UCSD-AML1 (cell line): ENCODE results near the gene TMEM179.
"Not testable (repeated sequence)": the region's sequence is repeated elsewhere in the genome, so short reads cannot be mapped to it uniquely, and the experiment has no call there.

Experiments used
- DNase-seq: peaks from one replicate; lab custom pipeline; 2025; ENCODE audit not compliant: unreplicated experiment; lab: John Stamatoyannopoulos, UW

Gene TMEM179

DNA sequence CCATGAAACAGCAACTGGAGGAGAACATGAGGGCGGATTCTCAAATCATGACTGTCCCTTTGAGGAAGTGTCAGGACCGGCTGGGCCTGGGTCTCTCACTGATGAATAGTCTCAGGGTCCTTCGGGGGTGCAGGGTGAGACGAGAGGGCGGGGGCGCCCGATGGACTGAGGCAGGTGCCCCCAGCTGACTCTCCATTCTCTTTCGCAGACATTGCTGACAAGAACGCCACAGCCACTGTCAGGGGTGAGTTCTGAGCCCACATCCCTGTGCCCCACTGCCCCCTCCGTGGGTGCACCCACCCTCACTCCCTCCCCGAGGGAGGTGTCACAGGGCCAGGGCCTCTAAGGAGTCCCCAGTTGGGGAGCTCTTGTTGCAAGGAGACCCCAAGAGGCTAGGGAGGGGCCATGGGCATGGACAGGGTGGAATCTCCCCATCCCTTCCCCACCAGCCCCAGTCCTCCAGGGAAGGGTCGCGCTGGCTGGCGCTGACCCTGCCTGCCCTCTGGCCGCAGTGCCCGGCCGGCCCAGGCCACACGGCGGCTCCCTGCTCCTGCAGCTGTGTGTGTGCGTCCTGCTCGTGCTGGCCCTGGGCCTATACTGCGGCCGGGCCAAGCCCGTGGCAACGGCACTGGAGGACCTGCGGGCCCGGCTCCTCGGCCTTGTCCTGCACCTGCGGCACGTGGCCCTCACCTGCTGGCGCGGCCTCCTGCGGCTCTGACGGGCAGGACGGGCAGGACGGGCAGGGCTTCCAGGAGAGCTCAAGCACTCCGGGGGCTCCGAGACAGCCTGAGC, 16.3 kb downstream of the TMEM179 start:
- no peak for DNase-seq

DNA sequence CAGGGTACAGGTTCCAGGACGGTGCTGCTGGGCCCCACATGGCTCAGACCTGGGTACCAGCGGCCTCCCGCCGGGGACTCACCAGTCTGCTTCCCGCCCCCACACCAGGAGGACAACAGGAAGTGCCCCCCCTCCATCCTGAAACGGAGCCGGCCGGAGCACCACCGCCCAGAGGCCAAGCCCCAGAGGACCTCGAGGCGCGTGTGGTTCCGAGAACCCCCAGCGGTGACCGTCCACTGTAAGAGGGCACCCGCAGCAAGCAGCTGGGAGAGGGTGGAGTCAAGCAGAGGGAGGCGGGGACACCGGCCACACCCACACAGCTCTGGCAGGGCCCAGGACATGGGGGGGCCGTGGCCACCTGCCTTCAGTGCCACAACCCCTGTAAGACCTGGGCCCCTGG, 16.9 kb downstream of the TMEM179 start:
- DNase-seq: no peak

DNA sequence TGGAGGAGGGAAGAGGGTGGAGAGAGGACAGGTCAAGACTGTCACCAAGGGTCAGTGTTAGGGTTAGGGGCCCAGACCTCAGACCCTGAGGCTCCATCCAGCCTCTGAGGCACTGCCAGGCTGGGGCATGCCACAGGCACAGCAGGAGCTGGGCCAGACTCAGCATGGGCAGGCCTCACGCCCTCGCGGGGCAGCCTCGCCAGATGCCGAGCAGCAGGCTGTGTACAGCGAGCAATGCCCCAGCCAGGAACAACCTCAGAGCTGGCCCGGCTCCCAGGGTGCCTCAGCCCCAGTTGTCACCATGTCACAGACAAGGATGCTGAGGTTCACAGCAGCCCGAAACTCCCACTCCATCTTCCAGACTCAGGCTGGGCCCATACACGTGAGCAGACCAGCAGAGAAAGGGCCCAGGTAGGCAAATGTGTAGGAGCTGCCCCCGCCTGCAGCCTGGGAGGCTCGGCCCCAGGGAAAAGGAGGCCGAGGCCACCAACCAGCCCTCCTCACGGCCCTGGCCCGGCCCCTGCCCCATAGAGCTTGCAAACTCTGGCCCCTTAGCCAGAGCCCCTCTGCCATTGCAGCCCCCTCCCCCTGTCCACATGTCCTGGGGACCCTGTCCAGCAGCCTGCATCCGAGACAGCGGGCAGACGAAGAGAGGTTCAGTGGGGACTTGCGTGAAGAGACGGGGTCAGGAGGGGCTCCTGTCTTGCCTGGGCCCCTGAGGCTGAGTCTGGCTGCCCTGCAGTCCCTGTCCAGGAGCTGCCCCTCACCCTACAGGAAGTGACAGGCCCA, 17.5 kb downstream of the TMEM179 start:
- no peak for DNase-seq

DNA sequence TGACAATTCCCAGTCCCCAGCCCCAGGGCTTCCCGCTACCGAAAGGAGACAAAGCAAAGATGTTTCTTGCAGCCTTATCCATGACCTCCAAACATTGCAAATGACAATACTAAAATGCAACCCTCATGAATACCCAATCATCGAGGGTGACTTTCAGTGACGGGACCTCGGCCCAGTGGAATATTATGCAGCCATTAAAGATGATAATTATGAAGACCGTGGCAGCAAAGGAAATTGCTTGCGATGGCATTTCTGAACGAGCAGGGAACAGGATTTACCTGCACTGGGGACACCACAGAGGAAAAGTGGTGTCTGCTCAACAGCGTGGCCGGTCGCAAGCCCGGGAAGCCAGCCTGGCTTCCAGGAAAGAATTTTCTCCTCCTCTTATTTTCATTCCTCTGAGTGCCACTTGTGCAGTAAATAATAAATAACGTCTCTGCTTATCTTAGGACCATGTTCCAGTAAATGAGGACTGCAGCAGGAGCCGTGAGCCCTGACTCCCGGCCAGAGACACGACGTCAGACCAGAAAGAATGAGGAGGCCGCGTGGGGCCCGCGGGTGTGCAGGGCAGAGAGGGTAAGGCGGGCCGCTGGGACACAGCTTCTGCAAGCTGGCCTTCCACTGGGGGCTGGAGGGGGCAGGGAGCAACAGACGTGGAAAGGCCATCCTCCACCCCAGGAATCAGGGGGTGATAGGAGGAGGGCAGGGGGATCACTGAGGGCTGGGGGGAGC, 18.4 kb downstream of the TMEM179 start:
- DNase-seq: no peak

DNA sequence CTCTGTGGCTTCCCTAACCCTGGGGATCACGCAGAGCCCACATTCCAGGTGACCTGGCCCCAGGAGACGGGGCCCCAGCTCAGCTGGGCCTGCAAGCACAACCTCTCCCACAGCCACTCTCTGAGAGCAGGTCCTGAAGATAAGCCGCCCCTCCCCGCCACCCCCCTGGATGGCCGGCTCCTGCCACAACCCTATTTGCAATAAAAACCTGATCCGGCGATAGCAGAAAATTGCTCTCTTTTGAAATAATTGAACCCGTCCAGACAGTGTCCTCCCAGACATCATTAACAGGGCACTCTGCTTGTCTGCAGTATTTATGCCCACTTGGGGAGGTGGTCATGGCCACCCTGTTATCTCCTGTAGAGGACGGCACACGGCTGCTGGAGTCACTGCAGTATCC, 20.0 kb downstream of the TMEM179 start:
- DNase-seq: no peak

DNA sequence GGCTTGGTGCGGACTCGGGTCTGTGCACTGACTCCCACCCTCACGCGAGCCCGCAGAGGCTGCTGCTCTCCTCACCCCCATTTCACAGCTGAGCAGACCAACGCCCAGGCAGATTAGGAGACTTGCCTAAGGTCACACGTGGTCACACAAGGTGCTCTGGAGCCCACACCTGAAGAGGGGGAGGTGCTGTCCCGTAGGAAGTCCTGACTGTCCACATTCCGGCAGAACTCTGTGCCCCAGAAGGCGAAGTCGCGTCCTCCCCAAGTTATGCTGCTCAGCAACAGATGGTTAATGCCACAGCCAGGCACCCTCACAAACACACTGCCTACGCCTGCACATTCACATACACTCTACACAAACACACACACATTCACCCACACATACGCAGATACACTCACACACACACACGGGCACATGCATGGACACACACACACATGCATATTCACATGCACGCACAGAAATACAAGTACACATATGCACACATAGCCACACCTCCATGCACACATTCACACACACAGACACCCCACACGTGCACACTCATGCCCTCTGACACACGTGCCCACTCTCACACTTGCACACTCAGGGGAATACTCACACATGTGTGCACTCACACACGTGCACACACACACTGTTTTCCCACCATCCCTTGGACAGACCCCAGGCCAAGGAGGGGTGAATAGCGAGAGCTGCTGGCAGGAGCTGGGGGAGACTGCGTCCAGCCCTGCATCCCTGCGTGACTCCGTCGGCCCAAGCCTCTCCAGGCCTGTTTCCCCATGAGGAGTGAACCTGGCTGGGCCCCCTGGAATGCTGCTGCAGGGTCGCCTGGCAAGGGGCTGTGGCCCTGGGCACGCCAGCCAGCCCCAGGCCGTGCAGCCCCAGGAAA, 20.9 kb downstream of the TMEM179 start:
- DNase-seq: no peak

DNA sequence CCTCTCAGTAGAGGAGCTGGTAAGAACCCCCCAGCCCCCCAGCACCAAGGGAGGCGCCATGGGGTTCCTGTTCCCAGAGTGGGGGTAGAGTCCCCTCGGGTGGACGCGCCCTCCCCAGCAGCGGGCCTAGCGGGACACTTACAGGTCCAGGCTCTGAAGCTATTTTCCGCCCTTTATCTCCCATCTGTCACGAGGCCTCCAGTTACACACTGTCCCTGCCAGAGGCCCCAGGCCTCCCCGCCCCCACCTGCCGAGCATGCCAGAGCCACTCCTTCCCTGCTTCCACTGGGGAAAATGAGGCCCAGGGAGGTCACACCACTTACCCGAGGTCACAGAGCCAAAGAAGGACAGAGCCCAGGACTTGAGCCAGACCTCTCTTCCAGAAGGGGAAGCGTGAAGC, 21.9 kb downstream of the TMEM179 start:
- no peak for DNase-seq

DNA sequence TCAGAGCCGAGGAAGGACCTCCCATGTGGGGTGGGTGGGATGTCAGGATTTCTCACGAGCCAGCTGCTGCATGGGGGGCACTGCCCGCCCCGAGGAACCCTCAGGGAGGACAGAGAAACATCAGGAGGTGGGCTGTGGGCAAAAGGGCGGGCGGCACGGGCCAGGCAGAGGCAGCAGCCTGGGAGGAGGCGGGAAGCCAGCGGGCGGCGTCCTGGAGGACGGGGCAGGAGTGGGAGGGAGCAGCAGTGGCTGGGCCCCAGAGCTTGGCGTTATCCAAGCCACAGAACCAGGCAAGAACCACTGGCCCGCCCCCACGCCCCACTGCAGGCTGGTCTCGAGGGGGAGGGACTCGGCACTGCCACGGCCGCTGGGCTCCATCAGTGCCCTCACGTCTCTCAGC, 22.6 kb downstream of the TMEM179 start:
- DNase-seq: no peak

DNA sequence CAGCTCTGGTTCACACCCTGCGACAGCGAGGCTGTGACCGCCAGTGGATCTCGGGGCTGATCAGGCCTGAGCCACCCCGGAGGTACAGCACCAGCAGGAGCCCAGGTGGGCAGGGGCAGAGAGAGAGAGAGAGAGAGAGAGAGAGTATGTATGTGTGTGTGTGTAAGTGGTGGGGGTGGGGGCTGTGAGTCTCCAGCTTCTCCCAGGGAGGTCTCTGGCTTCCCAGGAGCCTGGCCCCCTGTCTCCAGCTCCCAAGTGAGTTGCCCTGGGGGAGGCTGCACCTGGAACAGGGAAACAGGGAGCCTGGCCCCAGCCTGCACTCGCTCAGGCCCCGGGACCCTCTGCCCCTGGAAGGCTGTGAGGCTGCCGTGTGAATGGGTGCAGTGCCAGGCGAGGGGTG, 23.1 kb downstream of the TMEM179 start:
- DNase-seq: no peak

DNA sequence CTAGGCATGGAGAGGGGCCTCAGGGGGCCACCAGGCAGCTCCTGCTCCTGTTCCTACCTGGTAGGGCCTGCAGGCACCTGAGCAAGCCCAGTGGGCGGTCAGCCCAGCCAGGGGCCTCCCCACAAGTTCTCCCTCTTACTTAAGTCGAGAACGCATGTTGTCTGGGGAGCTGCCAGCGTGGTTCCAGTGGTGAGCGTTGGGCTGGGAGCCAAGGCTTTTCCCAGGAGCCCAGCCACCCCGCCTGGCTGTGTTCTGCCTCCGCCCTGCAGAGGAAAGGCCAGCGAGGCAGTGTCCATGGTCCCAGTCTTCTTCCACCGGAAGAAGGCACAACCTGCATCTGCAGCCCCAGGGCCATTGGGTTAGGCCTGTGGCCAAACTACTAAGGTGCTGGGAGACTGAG, 23.6 kb downstream of the TMEM179 start:
- DNase-seq: no peak

DNA sequence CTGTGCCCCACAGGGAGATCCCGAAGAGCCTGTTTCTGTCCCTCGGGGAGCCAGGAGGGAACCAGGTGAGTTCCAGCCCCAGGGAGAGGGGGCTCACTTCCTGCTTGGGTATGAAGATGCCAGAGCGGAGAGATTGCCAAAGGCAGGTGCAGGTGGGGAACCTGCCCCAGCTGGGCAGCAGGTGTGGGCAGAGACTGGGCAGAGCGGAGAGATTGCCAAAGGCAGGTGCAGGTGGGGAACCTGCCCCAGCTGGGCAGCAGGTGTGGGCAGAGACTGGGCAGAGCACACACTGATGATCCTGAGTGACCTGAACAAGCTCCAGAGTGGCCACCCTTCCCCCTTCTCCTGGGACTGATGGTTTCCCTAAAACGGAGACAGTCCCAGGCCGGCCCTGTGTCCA, 24.6 kb downstream of the TMEM179 start:
- not testable (repeated sequence) for DNase-seq

DNA sequence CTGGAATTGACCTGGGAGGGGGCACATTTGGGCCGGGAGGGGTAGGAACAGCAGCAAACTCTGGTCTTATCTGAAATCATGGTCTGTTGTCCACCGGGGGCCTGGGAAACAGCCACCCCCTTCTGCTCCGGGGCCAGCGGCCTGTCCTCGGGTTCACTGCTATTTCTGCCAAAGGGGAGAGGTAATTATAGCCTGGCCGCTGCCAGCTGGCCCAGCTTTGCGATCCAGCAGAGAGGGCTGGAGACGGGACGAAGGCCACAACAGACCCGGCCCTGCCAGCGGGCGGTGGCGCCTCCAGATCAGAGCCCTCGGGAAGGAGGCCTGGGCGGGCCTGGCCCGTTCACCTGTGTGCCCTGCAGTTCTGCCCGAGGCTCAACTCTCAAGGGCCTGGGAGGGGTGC, 25.1 kb downstream of the TMEM179 start, which contains the start of gene C14orf180:
Gene C14orf180 (plus strand): TSS at position 258 of the 400 bp plus-strand sequence. CDS start 6,667 bp downstream, outside the sequence.
- no peak for DNase-seq

DNA sequence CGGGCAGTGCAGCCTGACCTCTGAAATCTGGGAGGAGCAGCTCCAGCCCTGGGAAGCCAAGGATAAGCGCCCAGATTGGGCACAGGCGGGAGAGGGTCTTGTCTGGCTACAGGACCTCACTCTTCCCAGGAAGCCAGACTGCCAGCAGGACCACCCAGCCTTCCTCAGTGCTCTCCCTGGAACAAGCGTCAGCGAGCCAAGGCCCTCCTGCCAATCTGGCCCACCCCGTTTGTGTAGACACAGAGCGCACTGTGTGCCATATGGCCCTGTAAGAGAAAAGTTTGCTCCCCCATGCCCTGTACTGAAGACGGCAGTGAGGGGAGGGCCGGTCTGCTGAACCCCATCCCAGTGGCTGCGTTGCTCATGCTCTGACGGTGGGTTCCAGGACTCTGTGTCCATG, 26.3 kb downstream of the TMEM179 start:
- DNase-seq: no peak

DNA sequence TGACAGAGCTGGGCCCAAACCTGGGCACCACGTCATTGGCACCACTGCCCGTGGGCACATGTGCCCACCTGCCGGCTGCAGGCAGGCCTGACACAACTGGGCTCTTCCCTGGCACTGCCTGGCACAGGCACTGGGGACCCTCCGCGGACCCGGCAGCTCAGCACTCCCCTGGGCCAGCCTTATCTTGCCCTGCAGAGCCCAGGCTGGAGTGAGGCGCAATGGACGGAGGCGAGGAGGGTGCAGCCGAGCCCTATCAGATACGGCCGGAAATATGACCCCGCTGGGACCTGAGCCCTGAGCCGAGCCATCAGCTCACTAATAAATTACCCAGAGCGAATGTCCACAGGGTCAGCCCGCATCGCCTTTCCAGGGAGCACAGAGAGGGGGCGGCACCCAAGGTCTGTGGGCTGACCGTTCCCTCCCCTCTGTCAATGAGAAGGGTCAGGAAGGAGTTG, 26.7 kb downstream of the TMEM179 start:
- DNase-seq: no peak

DNA sequence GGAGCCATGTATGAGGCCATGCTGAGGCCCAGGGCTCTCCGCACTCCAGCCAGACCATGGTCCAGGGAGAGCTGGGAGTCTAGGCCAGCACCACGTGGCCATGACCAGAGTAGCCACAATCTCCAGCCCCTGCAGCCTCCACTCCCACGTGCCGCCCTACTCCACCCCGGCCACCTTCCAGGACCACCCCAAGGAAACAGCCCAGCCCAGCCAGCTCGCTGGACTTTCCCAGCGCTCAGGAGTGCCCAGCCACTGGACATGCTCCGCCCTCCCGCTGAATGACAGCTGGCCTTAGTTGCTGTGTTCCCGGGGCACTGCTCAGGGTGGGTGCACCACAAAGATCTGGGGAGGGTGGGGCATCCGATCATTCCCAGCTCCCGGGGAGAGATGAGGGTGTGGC, 27.1 kb downstream of the TMEM179 start:
- DNase-seq: no peak

DNA sequence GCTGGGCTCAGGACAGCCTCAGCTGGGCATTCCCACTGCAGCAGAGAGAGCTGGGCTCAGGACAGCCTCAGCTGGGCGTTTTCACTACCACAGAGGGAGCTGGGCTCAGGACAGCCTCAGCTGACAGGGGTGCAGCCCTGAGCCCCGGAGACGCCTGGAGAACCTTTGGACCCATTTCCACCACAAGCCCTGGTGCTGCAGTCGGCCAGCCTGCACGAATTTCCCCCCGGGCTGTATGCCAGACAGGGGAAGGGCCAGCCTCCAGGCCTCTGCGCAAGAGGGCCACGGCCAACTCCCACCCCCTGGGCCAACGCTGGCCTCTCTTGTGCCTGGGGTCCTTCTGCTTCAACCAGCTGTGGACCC, 27.6 kb downstream of the TMEM179 start:
- no peak for DNase-seq

DNA sequence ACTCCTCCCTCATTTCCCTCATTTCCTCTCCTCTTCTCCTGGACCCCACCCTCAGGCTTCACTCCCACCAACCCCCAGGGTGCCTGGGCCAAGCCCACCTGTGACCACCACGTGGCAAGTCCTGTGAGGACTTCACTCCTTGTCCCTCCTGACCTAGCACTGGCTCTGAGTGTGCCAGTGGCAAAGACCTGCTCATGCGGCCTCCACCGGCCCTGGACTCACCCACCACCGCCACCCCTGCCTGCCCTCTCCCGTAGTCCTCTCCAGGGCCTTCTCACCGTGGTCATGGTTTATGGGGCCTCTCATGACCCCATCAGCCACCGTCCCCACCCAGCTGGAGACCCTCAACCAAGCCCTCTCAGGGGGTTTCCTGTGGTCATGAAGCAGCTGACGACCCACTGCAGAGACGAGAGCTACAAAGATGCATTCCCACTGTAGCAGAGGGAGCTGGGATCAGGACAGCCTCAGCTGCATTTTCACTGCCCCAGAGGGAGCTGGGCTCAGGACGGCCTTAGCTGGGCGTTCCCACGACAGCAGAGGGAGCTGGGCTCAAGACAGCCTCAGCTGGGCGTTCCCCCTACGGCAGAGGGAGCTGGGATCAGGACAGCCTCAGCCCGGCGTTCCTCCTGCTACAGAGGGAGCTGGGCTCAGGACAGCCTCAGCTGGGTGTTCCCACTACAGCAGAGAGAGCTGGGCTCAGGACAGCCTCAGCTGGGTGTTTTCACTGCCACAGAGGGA, 28.2 kb downstream of the TMEM179 start:
- no peak for DNase-seq

DNA sequence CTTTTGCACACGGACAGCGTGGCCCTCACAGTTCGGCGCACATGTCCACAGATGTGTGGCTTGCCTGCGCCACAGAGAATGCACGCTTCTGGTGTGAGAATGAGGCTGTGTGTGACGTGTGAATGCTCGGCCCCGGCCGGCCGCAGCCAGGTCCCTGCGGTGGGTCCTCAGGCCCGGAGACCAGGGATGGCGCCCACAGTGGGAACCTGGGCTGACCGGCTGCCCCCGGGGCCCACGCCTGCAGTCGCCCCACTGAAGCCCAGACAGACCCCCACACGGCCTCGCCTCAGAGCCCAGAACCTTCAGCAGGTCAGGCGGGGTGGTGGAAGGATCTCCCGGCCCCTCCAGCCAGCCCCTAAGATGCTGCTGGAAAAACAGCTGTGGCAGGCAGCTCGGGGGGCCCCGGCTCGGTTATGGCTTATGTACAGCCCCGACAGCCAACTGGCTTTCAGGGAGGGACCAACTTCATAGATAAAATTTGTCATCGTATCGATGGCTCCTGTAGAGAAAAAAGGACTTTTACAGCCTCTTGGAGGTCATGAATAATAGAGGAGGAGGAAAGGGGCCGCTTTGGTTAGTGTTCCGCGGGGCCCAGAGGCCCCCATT, 29.5 kb downstream of the TMEM179 start:
- no peak for DNase-seq

DNA sequence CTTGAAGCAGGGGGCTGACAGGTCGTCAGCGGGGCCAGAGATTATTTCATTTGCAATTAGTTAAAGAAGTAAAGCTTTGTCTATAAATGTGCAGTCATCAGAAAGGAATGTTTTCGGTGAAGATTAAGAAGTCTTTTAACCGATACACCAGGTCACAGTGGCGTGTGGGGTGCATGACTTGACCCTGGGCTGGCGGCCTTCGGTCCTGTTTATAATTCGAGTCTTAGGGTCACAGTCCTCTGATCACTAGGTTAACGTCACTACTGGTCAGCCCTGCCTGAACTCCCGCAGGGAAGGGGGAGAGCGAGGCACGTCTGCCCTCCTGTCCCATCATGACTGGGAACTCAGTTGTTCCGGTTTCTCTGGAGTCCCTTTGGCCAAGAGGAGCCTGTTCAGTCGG, 30.0 kb downstream of the TMEM179 start:
- no peak for DNase-seq

DNA sequence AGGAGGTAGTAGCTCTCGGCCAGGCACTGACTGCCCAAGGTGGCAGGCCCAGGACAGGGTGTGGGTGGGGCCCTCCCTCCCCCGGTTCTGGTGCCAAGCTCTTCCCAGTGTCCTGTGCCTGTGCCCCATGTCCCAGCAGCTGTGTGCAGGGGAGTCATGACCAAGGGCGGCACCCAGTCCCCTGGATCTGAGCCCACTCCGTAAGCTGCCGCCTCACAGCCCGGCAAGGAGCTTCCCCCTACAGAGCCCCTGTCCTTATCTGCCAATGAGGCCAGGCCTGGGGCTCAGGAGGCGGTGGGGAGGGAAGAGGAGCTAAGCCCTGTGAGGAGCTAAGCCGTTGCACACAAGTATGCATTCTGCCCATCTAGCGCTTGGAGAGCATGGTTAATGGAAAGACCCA, 30.6 kb downstream of the TMEM179 start:
- DNase-seq: no peak
